Mucosa of stomach (tissue), 1 donor: ENCODE results near the gene CHST5.
"Not testable (repeated sequence)": the region's sequence is repeated elsewhere in the genome, so short reads cannot be mapped to it uniquely, and the experiment has no call there.

Experiments used
- H3K27me3 ChIP-seq: one replicate; pipeline ENCODE4 v1.7.0; 2013; ENCODE audit warnings: mild to moderate bottlenecking, low read length; ENCODE audit not compliant: control insufficient read depth, insufficient read depth
- H3K36me3 ChIP-seq: one replicate; pipeline ENCODE4 v1.7.0; 2013; ENCODE audit warnings: low read length; ENCODE audit not compliant: control insufficient read depth, insufficient read depth
- H3K4me1 ChIP-seq: one replicate; pipeline ENCODE4 v1.7.0; 2013; ENCODE audit warnings: mild to moderate bottlenecking, low read length; ENCODE audit not compliant: control insufficient read depth, insufficient read depth
- H3K4me3 ChIP-seq: one replicate; pipeline ENCODE4 v1.7.0; 2013; ENCODE audit warnings: low read length
- H3K9ac ChIP-seq: one replicate; pipeline ENCODE4 v1.7.0; 2013; ENCODE audit warnings: mild to moderate bottlenecking, low read length, moderate library complexity
- H3K9me3 ChIP-seq: one replicate; pipeline ENCODE4 v1.7.0; 2013; ENCODE audit warnings: mild to moderate bottlenecking, low read length, moderate library complexity; ENCODE audit not compliant: control insufficient read depth
- donor health status: Pancreatic carcinoma.

Gene CHST5

DNA sequence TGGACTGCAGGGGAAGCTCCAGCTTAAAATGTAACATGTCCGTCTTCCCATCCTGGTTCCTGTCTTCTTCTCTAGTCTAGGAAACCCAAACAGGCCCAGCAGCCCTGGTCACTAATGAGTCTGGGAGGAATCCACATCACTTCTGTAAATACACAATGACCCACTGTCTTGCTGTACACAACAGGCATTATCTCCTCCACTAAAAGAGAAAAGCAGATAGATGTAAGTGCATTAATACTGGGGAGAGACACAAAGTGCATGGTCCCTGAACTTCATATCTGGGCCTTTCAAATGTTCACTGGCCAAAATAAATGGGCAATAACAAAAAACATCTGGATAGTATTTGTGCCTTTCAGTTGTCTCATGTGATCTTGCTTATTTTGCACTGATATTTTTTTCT lies 10.0 kb upstream of the CHST5 start:
- H3K4me1 ChIP-seq, H3K36me3 ChIP-seq, H3K9ac ChIP-seq, H3K27me3 ChIP-seq, H3K9me3 ChIP-seq, H3K4me3 ChIP-seq: not testable (repeated sequence)

DNA sequence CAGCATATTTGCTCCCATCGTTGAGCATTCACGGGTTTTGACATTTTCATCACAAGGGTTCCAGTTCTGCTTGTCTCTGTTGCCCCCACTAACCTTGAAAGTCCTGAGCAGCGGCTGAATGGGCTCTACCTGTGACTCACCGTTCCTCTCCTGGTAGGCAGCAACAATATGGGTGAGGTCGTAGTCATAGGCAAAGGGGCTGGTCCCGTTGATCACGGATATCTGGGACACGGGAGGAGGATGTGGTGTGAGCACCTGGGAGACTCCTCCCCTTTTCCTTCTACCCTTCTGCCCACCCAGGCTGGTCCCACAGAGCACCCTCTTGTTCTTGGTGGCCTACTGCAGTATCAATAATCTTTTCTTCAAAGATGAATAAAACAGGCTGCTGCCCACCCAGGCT lies 6.6 kb upstream of the CHST5 start:
- H3K27me3 ChIP-seq, H3K36me3 ChIP-seq, H3K9me3 ChIP-seq, H3K9ac ChIP-seq, H3K4me1 ChIP-seq, H3K4me3 ChIP-seq: not testable (repeated sequence)

DNA sequence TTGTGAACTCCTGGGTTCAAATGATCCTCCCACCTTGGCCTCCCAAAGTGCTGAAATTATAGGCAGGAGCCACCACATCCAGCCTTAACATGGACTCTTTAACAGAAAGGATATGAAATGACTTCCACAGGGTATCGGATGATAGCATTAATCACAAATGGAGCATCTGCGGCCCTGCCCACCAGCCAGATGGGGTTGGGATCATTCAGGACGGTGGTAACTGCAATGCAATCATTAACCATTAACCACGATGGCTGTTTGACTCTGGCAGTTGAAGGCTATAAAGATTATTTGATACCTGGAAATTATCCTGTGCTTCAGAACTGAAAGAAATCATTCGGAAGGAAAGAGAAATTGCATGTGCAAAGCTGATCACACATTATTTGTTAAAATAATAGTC lies 5.3 kb upstream of the CHST5 start:
- H3K36me3 ChIP-seq, result no peaks in the 10 kb centered on the region
- H3K9ac ChIP-seq, result no peak overlapping the region
- no peaks in the 10 kb centered on the region for H3K4me1 ChIP-seq
- no peaks in the 10 kb centered on the region for H3K27me3 ChIP-seq
- H3K9me3 ChIP-seq, result no peaks in the 10 kb centered on the region
- H3K4me3 ChIP-seq, result no peak overlapping the region

DNA sequence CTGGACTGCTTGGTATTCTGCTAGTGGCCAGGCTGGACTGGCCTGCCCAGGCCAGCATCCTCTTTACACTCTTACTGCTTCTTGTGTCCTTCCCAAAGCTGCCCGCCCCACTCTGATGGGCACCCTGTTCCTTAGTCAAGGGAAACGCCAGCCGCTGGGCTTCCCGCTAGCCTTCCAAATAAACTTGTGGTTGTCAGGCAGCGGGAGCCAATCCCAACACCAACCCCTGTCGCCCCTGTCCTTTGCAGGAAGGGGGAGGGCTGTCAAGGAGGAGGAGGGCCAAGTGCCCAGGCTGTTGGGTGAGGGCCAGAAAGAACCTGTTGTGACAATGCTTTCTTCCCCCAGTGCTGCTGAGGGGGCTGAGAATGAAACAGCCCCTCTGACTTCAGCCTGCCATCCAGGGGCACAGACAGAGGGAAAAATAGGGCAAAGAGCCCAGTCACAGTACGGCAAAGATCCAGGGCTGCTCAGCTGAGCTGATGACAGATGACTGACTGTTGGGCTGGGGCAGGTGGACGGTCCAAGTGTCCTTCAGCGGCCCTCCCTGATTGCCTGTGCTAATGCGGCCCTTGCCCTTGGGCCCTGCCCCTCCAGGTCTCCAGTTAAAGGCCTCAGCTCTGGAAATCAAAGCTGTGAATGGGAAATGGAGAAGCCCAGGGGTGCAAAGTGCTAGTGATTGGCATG lies 3.1 kb upstream of the CHST5 start:
- not testable (repeated sequence) for H3K9ac ChIP-seq, H3K27me3 ChIP-seq, H3K36me3 ChIP-seq, H3K4me1 ChIP-seq, H3K9me3 ChIP-seq, H3K4me3 ChIP-seq

DNA sequence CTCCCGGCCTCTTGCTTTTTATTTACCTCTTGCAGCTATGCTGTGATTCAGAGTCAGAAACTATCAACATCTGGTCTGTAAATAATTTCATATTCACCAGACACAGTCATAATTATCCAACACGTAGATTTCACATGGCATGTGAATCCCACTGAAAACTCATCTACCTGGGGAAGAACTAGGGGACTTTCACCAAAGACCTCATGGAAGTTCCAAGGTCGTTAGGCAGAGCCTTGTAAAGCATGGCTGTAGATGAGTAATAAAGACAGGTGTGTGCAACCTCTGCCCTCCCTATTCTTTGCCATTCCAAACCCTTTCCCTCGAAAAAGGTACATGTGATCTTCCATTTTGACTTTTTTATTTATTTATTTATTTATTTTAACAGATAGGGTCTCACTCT lies 1.9 kb upstream of the CHST5 start:
- no peaks in the 10 kb centered on the region for H3K9me3 ChIP-seq
- H3K4me3 ChIP-seq, result no peak overlapping the region
- no peaks in the 10 kb centered on the region for H3K27me3 ChIP-seq
- H3K36me3 ChIP-seq, result no peaks in the 10 kb centered on the region
- no peaks in the 10 kb centered on the region for H3K4me1 ChIP-seq
- H3K9ac ChIP-seq, result no peak overlapping the region

DNA sequence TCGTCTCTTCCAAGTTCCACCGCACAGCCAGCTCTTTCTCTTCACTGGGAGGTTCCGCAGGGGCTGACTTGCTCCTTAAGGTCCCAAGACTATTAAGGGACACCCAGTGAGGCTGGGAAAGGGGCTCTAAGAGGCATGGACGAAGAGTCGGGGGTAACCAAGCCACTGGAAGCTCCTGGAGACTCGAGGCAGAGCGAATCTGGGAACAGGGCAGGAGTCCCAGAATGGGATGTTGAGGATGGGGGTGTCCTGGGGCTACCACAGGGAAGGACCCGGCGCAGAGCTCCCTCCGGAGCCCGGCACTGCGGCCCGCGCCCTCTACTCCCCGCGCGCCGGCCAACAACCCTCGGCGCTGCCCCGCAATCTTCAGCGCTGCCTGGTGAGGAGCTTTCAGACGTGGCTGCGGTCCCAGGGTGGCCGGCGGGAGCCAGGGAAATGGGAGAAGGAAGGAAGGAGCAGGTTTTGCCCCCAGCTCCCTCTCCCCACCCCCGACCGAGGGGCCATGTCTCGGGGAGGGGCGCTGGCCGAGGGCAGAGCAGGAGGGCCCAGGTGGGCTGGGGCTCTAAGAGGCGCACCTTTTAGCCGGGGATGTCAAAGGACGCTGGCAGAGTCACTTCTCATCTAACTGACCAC lies 581 bp downstream of the CHST5 start:
- peak overlapping the region; percentile 59 for H3K9ac ChIP-seq
- peak overlapping the region; percentile 12 for H3K4me3 ChIP-seq
- no peaks in the 10 kb centered on the region for H3K27me3 ChIP-seq
- no peaks in the 10 kb centered on the region for H3K36me3 ChIP-seq
- no peaks in the 10 kb centered on the region for H3K4me1 ChIP-seq
- H3K9me3 ChIP-seq, result no peaks in the 10 kb centered on the region

DNA sequence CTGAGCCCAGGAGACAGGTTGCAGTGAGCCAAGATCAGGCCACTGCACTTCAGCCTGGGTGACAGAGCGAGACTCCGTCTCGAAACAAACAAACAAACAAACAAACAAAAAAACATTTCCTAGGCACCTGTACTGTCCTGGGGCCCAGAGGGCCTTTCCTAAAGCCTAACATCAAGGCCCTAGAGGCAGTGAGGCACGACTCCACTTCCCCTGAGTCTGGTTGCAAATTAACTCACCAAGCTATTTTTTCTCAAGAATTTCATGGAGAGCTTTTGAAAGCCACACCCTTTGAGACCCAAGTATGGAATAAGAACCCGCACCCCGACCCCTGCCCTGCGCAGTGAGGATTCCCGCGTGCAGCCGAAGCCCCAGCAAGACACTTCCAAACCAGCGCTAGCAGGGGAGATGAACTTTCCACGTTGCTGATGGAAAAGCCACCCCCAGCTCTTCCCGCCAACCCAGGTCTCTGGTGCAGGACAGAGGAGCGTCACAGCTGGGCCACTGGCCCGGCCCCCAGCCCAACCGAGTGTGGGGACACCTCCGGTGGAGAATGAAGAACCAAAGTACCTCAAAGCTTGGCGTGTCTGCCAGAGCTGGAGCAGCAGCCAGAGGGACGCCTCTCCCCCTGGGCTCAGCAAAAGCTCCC lies 1.2 kb downstream of the CHST5 start:
- no peak overlapping the region for H3K4me3 ChIP-seq
- H3K27me3 ChIP-seq, result no peaks in the 10 kb centered on the region
- no peaks in the 10 kb centered on the region for H3K36me3 ChIP-seq
- no peaks in the 10 kb centered on the region for H3K4me1 ChIP-seq
- no peaks in the 10 kb centered on the region for H3K9me3 ChIP-seq
- no peak overlapping the region for H3K9ac ChIP-seq

DNA sequence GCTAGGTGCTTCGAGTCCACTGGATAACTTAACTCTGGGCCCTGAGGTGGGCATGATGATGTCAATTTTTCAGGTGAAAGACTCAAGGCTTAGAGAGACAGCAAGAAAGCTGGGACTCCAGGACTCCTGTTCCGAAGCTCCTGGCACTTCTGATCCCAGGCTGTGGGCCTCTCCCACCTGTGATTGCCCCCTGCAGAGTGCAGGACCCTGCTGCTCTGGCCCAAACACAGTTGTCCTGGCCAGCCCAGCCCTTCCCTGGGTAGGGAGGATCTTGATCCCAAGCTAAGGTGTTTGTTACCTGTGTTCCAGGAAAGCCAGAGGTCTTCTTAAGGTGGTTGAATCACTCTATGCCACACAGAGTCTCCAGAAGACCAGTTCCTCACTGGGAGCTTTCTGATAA lies 3.1 kb downstream of the CHST5 start:
- Histone ChIP-seq H3K9ac (no peak overlapping the region), H3K36me3 (no peaks in the 10 kb centered on the region), H3K27me3 (no peaks in the 10 kb centered on the region), H3K4me1 (peaks cover 9% of the 10 kb centered on the region), H3K4me3 (no peak overlapping the region), H3K9me3 (no peaks in the 10 kb centered on the region)

DNA sequence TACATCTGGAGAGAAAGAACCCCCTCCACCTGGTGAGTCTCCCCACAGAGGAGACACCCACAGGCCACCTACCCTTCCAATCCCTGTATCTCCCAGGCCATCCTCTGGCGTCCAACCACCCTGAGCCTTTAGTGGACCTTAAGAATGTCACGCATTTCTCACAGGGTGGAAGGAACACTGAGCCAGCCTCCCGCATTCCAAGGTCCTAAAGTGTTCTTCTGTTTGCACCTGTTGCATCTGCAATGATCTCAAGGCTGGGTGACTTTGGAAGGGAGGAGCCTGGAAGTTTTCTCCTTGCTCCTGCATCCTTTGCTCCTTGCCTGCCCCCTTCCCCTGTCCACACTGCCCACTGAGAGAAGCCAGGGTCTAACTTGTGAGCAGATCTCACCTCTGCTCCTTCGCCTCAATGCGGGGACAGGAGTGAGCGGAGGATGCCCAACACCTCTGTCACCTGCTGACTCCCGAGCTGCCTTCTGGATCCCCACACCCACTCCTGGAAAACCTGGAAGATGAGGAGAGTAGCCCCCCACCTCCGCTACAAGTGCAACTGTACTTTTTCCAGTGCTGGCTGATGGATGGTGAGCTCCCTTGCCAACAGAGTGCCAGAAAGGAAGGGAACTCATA lies 3.7 kb downstream of the CHST5 start:
- Histone ChIP-seq H3K4me3 (no peak overlapping the region), H3K36me3 (no peaks in the 10 kb centered on the region), H3K27me3 (no peaks in the 10 kb centered on the region), H3K9ac (no peak overlapping the region), H3K9me3 (no peaks in the 10 kb centered on the region), H3K4me1 (peaks cover 9% of the 10 kb centered on the region)

DNA sequence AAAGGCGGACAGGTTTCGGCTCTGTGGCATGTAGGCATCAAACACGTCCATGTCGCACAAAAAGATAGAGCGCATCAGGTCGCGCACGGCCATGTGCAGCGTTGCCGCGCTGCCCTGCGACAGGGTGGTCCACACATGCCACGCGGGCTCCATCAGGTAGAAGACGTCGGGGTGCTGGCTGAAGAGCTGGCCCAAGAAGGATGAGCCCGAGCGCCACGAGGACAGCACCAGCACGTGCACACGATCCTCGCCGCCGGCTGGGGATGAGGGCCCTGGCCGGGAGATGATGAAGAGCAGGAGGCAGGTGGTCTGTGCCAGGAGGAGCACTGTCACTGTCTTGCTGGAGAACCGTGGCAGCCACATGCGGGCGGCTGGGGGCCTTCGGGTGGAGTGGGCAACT lies 5.9 kb downstream of the CHST5 start:
- H3K9me3 ChIP-seq, result no peaks in the 10 kb centered on the region
- H3K9ac ChIP-seq, result no peak overlapping the region
- H3K36me3 ChIP-seq, result no peaks in the 10 kb centered on the region
- H3K4me1 ChIP-seq, result peaks cover 9% of the 10 kb centered on the region
- no peaks in the 10 kb centered on the region for H3K27me3 ChIP-seq
- no peak overlapping the region for H3K4me3 ChIP-seq

DNA sequence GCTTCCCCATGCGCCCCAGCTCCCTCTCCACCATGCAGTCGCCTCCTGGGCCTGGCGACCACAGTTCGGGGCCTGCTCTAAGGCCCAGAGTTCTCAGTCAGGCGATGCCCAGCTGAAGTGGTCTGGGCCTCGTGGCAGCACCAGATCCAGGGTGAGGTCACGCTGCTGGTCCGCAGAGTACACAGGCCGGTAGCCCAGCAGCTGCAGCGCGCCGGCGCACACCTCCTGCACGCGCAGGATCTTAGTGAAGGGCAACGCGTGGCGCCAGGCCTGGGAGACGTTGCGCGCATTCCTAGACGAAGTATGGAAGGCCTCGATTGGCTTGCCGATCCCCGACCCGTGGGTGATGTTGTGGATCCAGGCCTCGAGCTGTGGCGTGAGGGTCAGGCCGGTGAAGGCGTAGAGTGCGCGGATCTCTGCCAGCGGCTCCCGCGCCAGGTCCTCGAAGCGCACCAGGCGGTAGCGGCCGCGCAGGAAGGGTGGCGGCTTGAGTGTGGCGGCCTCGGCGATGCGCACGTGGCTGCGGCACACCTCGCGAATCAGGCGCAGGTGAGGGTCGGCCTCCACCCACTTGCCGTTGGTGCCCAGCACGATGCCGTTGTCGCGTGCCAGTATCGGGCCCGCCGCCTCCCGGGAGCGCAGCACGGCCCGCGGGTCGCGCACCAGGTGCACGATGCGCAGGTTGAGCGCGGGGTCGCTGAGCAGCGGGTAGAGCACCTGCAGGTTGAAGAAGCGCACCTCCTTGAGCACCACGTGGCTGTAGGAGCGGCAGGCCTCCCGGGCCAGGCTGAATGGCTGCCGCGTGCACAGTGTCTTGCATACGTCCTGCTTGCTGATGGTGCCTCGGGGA lies 6.6 kb downstream of the CHST5 start:
- H3K27me3 ChIP-seq, result no peaks in the 10 kb centered on the region
- H3K9ac ChIP-seq, result no peak overlapping the region
- no peaks in the 10 kb centered on the region for H3K36me3 ChIP-seq
- H3K9me3 ChIP-seq, result no peaks in the 10 kb centered on the region
- H3K4me3 ChIP-seq, result no peak overlapping the region
- peaks cover 9% of the 10 kb centered on the region for H3K4me1 ChIP-seq
